KMS-11 (cell line): Measurements from ENCODE around the gene BSND.

Experiments used
- H2AFZ ChIP-seq: fragments of 200-600 bp; sonication (generic); 2 replicates; pipeline ENCODE4 v1.6.1; 2016; ENCODE audit warnings: antibody characterized with exemption, mixed run types, low read depth
- H3K27ac ChIP-seq: fragments of 200-600 bp; sonication (generic); 2 replicates; pipeline ENCODE4 v1.6.1; 2016; ENCODE audit warnings: mild to moderate bottlenecking, mixed run types
- H3K27me3 ChIP-seq: fragments of 200-600 bp; sonication (generic); 2 replicates; pipeline ENCODE4 v1.6.1; 2017; ENCODE audit warnings: mild to moderate bottlenecking, low read depth, mixed run types, moderate library complexity; ENCODE audit not compliant: insufficient read depth
- H3K36me3 ChIP-seq: fragments of 200-600 bp; sonication (generic); 2 replicates; pipeline ENCODE4 v1.6.1; 2017; ENCODE audit warnings: mild to moderate bottlenecking, mixed run types; ENCODE audit not compliant: insufficient read depth
- H3K4me1 ChIP-seq: fragments of 200-600 bp; sonication (generic); 2 replicates; pipeline ENCODE4 v1.6.1; 2016; ENCODE audit warnings: mild to moderate bottlenecking, low read depth, mixed run types; ENCODE audit not compliant: poor library complexity, severe bottlenecking
- H3K4me2 ChIP-seq: fragments of 200-600 bp; sonication (generic); 2 replicates; pipeline ENCODE4 v1.7.0; 2016; ENCODE audit warnings: mild to moderate bottlenecking, mixed run types
- H3K4me3 ChIP-seq: fragments of 200-600 bp; sonication (generic); IDR thresholded peaks from 2 replicates; pipeline ENCODE4 v1.6.1; 2017; ENCODE audit warnings: low read depth, low read length, mixed read lengths; ENCODE audit not compliant: insufficient read depth
- H3K79me2 ChIP-seq: fragments of 200-600 bp; sonication (generic); 2 replicates; pipeline ENCODE4 v1.6.1; 2016; ENCODE audit warnings: low read depth, mixed run types; ENCODE audit not compliant: insufficient read depth
- H3K9ac ChIP-seq: fragments of 200-600 bp; sonication (generic); 2 replicates; pipeline ENCODE4 v1.6.1; 2016; ENCODE audit warnings: mild to moderate bottlenecking, mixed run types
- H4K20me1 ChIP-seq: fragments of 200-600 bp; sonication (generic); 2 replicates; pipeline ENCODE4 v1.6.1; 2016; ENCODE audit warnings: mild to moderate bottlenecking, mixed run types; ENCODE audit not compliant: insufficient read depth
- TF ChIP-seq, protein P1 (sequence below): fragments of 200-600 bp; sonication (generic); conservative IDR thresholded peaks from 2 replicates; pipeline ENCODE4 v1.6.1; 2017; ENCODE audit warnings: low read depth, mild to moderate bottlenecking, antibody characterized with exemption, low read length, moderate library complexity, mixed read lengths

BSND gene

GRCh38 chr1:54972436-54972835 is 26.3 kb upstream of the BSND start:
- Histone ChIP-seq H4K20me1 (no peaks in the 10 kb centered on the region), H3K79me2 (no peaks in the 10 kb centered on the region), H3K4me3 (no peak overlapping the region), H2AFZ (no peak overlapping the region), H3K9ac (no peak overlapping the region), H3K27me3 (no peaks in the 10 kb centered on the region), H3K36me3 (no peaks in the 10 kb centered on the region), H3K27ac (no peak overlapping the region), H3K4me1 (no peaks in the 10 kb centered on the region), H3K4me2 (no peak overlapping the region)
- TF ChIP-seq, protein P1, sequence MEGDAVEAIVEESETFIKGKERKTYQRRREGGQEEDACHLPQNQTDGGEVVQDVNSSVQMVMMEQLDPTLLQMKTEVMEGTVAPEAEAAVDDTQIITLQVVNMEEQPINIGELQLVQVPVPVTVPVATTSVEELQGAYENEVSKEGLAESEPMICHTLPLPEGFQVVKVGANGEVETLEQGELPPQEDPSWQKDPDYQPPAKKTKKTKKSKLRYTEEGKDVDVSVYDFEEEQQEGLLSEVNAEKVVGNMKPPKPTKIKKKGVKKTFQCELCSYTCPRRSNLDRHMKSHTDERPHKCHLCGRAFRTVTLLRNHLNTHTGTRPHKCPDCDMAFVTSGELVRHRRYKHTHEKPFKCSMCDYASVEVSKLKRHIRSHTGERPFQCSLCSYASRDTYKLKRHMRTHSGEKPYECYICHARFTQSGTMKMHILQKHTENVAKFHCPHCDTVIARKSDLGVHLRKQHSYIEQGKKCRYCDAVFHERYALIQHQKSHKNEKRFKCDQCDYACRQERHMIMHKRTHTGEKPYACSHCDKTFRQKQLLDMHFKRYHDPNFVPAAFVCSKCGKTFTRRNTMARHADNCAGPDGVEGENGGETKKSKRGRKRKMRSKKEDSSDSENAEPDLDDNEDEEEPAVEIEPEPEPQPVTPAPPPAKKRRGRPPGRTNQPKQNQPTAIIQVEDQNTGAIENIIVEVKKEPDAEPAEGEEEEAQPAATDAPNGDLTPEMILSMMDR = no peak

DNA sequence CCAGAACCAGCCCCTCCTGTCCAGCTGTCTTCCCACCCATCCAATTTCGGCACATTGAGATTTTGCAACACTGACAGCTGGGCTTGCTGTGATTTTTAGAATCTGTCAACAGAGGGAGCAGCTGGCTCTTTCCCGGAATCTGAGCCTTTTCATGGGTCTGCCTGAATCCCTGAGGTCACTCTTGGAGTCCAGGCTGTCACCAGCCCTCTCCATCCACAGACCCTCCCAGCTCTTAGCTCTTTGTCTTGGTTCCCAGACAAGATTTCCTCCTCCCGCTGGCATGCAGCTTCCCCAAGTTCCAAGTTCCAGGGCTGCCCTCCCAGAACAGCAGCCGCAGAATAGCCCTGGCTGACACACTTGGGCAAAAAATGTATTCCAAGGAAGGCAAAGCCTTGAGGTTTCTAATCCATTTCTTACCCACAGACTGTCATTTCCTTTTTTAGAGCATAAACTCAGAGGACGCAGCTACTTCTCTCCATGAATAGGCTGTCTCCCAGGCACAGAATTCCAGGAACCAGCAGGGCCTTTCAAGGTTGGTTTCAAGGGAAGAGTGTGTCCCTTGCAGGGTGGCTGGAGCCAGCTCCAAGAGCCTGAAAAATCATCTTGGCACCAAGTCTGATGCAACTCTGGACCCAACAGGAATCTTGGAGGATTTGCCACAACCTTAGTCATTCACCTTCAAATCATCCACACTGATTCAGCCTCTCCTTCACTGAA is 25.4 kb upstream of the BSND start:
- H3K27me3 ChIP-seq = no peaks in the 10 kb centered on the region
- no peaks in the 10 kb centered on the region for H3K4me1 ChIP-seq
- no peaks in the 10 kb centered on the region for H4K20me1 ChIP-seq
- H3K79me2 ChIP-seq = no peaks in the 10 kb centered on the region
- TF ChIP-seq, protein P1 = no peak
- H3K27ac ChIP-seq = no peak overlapping the region
- H2AFZ ChIP-seq = no peak overlapping the region
- H3K9ac ChIP-seq = no peak overlapping the region
- no peaks in the 10 kb centered on the region for H3K36me3 ChIP-seq
- H3K4me3 ChIP-seq = no peak overlapping the region
- no peak overlapping the region for H3K4me2 ChIP-seq

GRCh38 chr1:54975356-54976108 is 23.2 kb upstream of the BSND start:
- Histone ChIP-seq H3K4me2 (no peak overlapping the region), H3K27ac (no peak overlapping the region), H2AFZ (no peak overlapping the region), H3K9ac (no peak overlapping the region), H3K4me1 (no peaks in the 10 kb centered on the region), H4K20me1 (no peaks in the 10 kb centered on the region), H3K4me3 (no peak overlapping the region), H3K36me3 (no peaks in the 10 kb centered on the region), H3K79me2 (no peaks in the 10 kb centered on the region), H3K27me3 (no peaks in the 10 kb centered on the region)
- TF ChIP-seq, protein P1 = no peak

- no peaks in the 10 kb centered on the region for H3K79me2 ChIP-seq
- H3K4me2 ChIP-seq = no peak overlapping the region
- no peak overlapping the region for H3K27ac ChIP-seq
- no peaks in the 10 kb centered on the region for H3K4me1 ChIP-seq
- H3K9ac ChIP-seq = no peak overlapping the region
- H2AFZ ChIP-seq = no peak overlapping the region
- H3K27me3 ChIP-seq = no peaks in the 10 kb centered on the region
- no peaks in the 10 kb centered on the region for H4K20me1 ChIP-seq
- H3K4me3 ChIP-seq = no peak overlapping the region
- TF ChIP-seq, protein P1 = no peak
- no peaks in the 10 kb centered on the region for H3K36me3 ChIP-seq
Observed at GRCh38 chr1:54976747-54977146, 22.0 kb upstream of the BSND start.
